ENCODE results near the gene MAP3K6. TPM values are rescaled to one million over a fixed set of nuclear protein-coding genes. Genes with fewer than 3 reads are reported as not detected.

MAP3K6 gene, protein sequence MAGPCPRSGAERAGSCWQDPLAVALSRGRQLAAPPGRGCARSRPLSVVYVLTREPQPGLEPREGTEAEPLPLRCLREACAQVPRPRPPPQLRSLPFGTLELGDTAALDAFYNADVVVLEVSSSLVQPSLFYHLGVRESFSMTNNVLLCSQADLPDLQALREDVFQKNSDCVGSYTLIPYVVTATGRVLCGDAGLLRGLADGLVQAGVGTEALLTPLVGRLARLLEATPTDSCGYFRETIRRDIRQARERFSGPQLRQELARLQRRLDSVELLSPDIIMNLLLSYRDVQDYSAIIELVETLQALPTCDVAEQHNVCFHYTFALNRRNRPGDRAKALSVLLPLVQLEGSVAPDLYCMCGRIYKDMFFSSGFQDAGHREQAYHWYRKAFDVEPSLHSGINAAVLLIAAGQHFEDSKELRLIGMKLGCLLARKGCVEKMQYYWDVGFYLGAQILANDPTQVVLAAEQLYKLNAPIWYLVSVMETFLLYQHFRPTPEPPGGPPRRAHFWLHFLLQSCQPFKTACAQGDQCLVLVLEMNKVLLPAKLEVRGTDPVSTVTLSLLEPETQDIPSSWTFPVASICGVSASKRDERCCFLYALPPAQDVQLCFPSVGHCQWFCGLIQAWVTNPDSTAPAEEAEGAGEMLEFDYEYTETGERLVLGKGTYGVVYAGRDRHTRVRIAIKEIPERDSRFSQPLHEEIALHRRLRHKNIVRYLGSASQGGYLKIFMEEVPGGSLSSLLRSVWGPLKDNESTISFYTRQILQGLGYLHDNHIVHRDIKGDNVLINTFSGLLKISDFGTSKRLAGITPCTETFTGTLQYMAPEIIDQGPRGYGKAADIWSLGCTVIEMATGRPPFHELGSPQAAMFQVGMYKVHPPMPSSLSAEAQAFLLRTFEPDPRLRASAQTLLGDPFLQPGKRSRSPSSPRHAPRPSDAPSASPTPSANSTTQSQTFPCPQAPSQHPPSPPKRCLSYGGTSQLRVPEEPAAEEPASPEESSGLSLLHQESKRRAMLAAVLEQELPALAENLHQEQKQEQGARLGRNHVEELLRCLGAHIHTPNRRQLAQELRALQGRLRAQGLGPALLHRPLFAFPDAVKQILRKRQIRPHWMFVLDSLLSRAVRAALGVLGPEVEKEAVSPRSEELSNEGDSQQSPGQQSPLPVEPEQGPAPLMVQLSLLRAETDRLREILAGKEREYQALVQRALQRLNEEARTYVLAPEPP (N-terminal part only)
- 12.1 TPM for total RNA-seq

DNA sequence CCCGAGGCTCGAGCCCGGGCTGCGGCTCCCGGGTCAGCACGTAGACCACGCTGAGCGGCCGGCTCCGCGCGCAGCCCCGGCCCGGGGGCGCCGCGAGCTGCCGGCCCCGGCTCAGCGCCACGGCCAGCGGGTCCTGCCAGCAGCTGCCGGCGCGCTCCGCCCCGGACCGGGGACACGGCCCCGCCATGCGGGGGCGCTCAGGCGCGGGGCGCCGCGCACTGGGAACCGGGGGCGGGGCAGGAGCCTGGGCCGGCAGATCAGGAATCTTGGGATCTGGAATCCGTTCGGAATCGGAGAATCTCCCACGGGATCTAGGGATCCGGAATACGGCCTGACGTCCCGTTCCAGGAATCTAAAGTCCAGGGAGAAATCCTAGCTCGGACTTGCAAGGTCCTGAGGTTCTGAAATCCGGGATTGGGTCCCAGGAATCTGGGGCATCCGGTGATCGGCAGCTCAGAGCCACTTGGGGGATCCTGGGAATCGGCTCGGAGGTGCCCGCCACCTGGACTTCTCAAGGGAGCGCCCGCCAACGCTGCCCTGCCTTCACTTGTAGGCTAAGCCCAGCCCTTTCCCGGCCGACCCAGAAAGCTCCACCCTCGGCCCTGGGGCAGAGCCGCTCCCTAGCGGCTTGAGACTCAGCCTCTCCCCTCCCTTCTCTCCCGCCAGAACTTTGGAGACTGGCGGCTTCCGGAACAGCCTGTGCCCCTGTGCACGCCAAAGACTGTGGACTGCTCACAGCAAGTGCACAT, at the start of gene MAP3K6:
MAP3K6 (minus strand) TSS at position 551 of the 749 bp plus-strand sequence; CDS start at position 187, 364 bp downstream.

DNA sequence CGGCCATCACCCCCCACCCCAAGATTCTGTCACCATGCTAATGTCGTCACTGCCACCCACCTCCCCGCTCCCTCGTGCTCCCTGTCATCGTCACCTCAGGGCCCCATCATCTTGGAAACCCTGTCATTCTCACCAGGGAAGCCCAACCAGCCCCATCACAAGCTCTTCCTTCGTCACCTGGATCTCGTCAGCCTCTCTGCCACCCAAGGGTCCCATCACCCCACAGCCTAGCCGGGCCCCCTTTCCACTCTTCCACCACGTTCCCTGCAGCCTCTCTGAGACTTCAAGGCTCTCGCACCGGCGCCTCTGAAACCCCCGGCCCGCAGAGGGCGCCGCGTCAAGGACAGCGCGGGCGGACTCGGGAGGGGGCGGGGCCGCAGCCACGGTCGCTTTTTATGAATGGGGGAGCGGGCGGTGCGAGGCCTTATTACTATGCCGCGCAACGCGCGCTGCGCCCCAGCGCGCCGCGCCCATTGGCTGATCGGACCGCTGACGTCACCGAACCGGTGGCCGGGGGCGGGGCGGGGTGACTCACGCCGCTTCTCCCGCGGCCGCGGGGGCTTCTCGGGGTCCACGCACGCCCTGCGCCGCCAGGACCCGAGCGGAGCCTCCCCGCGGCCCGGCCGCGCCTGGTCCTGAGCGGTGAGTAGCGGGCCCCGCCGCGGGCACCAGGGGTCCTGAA, 25.5 kb upstream of the MAP3K6 start, which contains the start of gene GPR3:
GPR3 (plus strand) TSS at position 527 of the 682 bp plus-strand sequence. CDS start 1,177 bp downstream, outside the sequence.

DNA sequence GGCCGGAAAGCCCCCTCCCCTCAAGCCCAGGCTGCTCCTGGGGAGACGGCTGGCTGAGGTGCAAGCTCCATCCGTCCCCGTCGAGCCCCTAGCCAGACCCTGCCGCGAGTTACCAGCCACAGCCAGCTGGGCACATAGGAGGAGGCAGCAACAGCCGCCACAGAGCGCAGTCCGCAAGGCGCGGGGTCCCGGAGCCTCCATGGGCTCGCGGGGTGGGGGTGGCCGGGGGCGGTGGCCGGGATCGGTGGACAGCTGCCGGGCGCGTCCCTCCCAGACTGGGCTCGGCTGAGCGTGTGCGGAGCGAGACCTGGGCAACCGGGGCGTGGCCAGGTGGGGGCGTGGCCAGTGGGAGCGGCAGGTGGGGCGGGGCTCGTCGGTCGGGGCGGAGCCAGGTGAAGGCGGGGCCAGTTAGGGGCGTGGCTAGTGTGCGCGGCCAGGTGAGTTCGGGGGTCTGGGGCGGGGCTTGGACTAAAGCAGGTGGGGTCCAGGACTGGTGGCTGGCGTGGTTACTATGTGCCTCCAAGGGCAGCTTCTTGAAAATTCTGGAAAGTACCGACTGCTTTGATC, 16.4 kb upstream of the MAP3K6 start, which contains the start of gene CD164L2:
CD164L2 (minus strand) TSS at position 295 of the 567 bp plus-strand sequence; CDS start at position 201, 94 bp downstream.

DNA sequence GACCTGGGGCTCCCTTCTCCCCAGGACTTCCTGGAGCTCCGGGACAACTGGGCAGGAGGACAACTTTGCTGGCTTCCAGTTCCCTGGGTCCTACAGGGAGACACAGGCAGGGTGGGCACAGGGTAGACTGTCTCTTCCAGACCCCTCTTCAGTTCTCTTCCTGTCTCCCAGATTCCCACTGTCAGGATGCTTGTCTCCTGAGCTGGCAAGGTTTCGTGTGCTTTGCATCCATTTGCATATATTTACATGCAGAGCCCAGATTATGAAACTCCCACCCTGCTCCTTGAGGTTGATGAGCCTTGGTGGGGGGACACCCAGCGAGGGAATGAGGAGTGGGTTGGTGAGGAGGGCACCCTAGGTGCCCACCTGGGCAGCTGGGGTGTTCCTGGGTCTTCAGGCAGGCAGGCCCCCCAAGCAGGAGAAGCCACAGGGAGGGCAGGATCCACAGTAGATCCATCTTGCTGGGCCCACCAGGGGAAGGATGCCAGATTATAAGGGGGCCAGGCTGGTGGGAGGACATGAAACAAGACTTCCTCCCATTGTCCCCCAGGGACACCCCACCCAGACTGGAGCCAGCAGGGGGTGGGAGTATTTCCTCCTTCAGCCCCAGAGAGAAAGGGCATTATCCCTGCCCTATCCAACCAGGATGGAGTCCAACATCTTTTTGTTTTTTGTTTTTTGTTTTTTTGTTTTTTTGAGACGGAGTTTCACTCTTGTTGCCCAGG, 7.8 kb upstream of the MAP3K6 start, which contains the start of gene FCN3:
FCN3 (minus strand) TSS at position 463 of the 725 bp plus-strand sequence; CDS start at position 457, 6 bp downstream.

DNA sequence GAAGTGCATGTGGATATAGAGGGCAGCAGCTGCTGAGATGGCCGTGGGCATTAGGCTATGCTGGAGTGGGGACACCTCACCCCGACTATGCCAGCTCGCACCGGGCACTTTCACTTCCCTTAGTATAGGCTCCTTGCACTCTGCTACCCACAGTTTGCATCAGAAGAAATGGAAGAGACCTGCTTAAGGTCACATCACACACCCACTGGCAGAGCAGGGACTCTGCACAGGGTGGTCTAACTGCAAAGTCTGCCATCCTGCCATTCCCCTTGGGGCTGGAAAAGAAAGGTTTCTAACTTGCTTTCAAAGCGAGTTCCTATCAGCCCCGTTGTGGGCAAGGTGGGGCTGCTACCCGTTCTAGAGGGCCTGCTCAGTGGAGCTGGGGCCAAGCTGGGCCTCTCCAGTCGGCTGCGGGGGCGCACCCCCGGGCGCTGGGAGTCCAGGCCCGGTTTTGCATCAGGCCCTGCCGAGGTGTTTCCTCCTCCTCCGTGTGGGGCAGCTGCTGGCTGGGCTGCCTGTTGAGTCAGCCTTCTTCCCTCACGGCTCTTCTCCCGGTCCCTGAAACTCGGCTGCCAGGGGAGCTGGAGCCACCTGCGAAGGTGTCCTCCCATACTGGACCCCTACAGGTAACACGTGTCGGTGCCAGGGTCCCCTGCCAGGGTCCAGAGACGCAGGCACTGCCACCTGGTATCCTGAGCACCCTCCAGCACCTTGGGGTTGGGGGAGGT, 25.1 kb downstream of the MAP3K6 start, which contains the start of gene SYTL1:
SYTL1 (plus strand) TSS at position 498 of the 728 bp plus-strand sequence. CDS start 3,313 bp downstream, outside the sequence.

DNA sequence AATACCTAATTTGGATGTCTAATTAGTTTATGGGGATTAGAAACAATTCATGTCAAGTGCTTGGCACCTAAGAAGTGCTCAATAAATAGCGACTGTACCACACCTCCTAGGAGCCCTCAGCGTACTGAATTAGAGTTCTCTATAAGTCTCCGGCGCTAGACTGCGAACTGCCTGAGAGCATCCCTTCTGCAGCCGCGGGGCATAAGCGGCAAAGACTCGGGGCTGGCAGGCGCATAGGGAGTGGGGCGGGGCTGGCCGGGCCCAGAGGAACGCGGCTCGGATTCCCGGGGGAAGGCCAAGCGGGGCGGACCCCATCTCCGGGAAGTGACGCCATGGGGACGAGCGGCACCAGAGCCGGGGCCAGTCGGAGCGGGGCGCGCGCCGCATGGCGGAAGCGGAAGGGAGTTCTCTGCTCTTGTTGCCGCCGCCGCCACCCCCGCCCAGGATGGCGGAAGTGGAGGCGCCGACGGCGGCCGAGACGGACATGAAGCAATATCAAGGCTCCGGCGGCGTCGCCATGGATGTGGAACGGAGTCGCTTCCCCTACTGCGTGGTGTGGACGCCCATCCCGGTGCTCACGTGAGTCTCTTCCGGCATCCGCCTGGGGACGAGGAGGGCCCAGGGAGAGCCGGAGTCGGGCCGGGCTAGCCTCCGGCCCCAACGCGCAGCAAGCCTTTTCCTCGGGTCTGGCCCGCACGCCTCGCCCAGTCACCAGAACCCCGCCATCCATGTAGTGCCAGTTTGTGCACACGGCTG, 44.8 kb downstream of the MAP3K6 start, which contains the start of gene TMEM222:
TMEM222 (plus strand) TSS at position 351 of the 756 bp plus-strand sequence; CDS start at position 386, 35 bp downstream.

Small RNAs within 50 kb of the gene (small RNA-seq; reads per million reads assigned to genes)
- gene RNU6-48P (ENCODE audit: low replicate concordance) = not detected

Other genes with a start within 250 kb of the MAP3K6 start
- gene SLC9A1, start 211.8 kb downstream of the MAP3K6 start, total RNA-seq = 17.1 TPM
- gene WDTC1, start 132.3 kb downstream of the MAP3K6 start, total RNA-seq = 41.9 TPM
- 33.5 TPM for gene TMEM222, start 44.8 kb downstream of the MAP3K6 start, total RNA-seq
- 8.7 TPM for gene SYTL1, start 24.9 kb downstream of the MAP3K6 start, total RNA-seq
- gene FCN3, start 7.9 kb upstream of the MAP3K6 start, total RNA-seq = 3.9 TPM
- 0.35 TPM for gene CD164L2, start 16.4 kb upstream of the MAP3K6 start, total RNA-seq
- 0.35 TPM for gene GPR3, start 25.7 kb upstream of the MAP3K6 start, total RNA-seq
- gene WASF2, start 123.2 kb upstream of the MAP3K6 start, total RNA-seq = 50.9 TPM
- 45.4 TPM for gene AHDC1, start 237.2 kb upstream of the MAP3K6 start, total RNA-seq